Right renal cortex interstitium (tissue), 3 donors: ENCODE results near the gene CEP57L1. TPM values are rescaled to one million over a fixed set of nuclear protein-coding genes. Genes with fewer than 3 reads are reported as not detected.
"Not testable (repeated sequence)": the region's sequence is repeated elsewhere in the genome, so short reads cannot be mapped to it uniquely, and the experiment has no call there.

Experiments
- DNase-seq, 3 donors: peaks; one replicate each; pipeline ENCODE4 v3.0.0-alpha.2; 2013; ENCODE audit warnings: low read depth in 3 of 3, low spot score in 2 of 3
- polyA plus RNA-seq, 3 donors: library from polyadenylated mRNA; unstranded; fragments of 120-200 nt; gene quantifications; one replicate each; pipeline ENCODE4 v1.2.1, GENCODE V29; 2013; ENCODE audit not compliant: insufficient read length in 3 of 3

CEP57L1 gene
- polyA plus RNA-seq, 3 donors: 22.5 to 23.9 (median 22.9) TPM

DNA sequence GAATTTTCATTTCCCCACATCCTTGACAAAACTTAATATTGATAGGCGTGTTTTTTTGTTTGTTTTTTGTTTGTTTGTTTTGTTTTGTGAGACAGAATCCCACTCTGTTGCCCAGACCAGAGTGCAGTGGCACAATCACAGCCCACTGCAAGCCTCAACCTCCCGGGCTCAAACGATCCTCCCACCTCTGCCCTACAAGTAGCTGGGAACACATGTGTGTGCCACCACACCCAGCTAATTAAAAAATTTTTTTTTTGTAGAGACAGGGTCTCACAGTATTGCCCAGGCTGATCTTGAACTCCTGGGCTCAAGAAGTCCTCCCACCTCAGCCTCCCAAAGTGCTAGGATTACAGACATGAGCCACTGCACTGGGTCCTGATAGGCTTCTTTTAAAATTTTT, 9.2 kb downstream of the CEP57L1 start:
- no peak for DNase-seq

DNA sequence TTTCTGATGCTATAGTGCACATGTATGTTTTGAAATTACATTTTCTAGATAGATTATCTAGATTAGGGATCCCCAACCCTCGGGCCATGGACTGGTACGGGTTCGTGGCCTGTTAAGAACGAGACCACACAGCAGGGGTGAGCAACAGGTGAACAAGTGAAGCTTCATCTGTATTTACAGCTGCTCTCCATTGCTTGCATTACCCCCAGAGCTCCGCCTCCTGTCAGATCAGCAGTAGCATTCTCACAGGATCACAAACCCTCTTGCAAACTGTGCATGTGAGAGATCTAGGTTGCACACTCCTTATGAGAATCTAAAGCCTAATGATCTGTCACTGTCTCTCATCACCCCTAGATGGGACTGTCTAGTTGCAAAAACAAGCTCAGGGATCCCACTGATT, 10.4 kb downstream of the CEP57L1 start:
- DNase-seq: no peak

DNA sequence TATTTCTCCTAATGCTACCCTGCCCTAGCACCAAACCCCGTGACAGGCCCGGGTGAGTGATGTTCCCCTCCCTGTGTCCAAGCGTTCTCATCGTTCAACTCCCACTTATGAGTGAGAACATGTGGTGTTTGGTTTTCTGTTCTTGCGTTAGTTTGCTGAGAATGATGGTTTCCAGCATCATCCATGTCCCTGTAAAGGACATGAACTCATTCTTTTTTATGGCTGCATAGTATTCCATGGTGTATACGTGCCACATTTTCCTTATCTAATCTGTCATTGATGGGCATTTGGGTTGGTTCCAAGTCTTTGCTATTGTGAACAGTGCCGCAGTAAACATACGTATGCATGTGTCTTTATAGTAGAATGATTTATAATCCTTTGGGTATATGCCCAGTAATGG, 14.4 kb downstream of the CEP57L1 start:
- DNase-seq: not testable (repeated sequence)

DNA sequence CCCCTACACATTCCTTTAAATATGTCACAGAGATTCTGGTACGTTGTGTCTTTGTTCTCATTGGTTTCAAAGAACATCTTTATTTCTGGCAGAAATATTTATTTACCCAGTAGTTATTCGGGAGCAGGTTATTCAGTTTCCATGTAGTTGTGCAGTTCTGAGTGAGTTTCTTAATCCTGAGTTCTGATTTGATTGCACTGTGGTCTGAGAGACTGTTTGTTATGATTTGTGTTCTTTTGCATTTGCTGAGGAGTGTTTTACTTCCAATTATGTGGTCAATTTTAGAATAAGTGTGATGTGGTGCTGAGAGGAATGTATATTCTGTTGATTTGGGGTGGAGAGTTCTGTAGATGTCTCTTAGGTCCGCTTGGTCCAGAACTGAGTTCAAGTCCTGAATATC, 17.4 kb downstream of the CEP57L1 start:
- not testable (repeated sequence) for DNase-seq

DNA sequence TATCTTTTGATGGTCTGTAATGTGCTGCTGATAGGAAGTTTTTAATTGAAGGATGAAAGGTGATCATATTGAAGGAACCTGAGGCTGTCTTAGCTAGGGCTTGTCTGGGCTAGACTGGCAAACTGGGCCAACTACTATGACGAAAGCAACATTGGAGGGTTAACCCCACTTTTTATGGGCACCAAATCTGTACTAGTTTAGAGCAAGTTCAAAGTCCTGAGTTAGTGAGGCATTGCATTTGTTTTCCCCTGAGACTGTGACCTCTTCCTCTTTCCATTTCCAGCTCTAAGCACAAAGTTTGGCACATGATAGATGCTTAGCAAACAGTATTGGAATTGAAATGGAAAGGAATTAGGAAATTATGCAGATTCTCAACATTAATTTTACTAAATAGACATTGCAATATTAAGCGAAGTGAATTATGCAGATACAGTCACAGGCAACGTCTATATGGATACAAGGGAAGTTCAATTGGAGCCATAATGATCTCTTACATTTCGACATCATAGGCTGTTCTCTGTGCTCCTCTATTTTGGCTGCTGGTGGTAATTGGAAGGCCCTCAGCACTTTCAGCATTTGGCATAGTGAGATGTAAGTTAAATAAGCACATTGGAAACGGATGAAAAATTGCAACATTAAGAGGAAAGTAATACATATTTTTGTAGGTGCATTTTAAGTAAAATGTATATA, 22.2 kb downstream of the CEP57L1 start:
- no peak for DNase-seq

DNA sequence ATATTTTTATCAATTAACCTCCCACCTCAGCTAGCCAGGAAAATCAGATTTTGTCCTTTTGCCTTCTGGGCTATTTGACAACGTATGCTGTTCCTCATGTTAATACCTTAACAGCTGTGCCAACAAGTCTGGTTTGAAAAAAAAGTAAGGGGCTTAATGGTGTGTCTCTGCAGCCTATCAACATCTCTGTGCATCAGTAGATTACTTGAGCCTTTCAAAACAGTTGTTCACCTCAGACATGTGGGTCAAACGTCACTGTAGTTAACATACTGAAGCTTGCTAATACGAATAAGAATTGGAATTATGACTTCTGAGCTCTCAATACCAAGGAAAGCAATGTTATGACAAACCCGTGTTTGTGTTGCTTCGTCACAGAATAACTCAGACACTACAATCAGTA, 23.0 kb downstream of the CEP57L1 start:
- no peak for DNase-seq

DNA sequence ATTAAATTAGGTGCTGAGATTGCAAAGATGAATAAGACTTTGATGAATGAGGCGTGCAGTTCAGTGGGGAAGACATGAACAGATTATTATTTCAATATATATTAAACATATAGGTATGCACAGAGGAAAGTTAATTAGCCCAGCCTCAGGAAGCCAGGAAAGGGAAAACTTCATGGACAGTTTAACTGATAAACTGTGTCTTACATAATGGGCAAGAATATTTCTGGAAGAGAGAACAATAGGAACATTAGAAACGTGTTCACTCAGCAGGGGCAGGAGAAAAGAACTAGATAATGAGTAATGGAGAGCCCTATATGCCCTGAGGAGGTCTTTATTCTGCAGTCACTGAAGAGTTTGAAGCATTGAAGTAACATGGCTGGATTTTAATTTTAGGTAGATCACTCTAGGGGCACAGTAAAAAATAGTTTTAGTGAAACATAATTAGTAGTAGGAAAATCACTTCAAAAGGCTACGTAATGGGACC, 23.6 kb downstream of the CEP57L1 start:
- DNase-seq: no peak

DNA sequence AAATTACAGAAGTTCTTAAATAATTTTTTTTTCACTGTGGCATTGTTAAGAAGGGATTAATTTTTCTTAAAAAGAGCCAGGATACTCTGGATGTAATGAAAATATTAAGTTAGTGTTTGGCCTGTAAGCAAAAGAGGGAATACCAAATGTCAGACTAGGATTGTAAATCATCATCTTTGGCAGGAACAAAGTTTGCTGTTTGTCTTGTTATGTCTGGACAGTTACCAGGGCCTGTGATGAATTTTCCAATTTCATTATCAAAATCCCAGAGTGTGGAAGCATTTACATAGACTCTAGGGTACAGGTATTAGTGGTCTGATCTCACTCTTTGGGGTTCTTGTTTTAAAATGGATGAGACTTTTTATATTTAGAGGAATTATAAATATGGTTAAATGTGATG, 26.1 kb downstream of the CEP57L1 start:
- no peak for DNase-seq

DNA sequence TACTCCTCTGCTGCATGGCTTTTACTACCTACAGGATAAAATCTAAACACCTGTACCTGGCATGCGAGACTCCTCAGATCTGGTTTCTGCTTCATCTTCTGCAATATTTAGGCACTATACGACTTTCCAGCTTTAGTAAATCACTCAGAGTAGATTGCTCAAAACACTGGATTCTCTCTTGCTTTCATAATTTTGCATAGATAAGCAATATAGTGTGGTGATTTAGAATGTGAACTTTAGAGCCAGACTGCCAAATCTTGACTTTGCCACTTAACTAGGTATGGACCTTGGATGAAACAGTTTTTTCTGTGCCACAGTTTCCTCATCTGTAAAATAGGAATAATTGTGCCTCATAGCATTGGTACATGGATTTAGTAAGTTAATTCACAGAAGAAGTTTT, 28.9 kb downstream of the CEP57L1 start:
- no peak for DNase-seq

DNA sequence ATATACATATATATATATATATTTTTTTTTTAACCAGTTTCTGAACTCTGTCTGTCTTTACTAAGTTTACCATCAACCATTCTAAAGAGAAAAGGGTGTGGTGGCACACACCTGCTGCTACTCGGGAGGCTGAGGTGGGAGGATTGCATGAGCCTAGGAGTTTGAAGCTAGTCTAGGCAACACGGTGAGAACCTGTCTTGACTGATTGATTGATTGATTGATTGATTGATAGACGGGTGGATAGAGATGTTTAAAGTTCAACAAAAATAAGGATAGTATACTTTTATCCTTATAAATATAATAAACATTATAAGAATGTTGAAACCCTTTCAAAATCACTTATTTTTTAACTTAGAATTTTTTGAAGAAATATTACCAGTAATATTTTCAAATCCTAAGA, 30.2 kb downstream of the CEP57L1 start:
- DNase-seq: no peak

DNA sequence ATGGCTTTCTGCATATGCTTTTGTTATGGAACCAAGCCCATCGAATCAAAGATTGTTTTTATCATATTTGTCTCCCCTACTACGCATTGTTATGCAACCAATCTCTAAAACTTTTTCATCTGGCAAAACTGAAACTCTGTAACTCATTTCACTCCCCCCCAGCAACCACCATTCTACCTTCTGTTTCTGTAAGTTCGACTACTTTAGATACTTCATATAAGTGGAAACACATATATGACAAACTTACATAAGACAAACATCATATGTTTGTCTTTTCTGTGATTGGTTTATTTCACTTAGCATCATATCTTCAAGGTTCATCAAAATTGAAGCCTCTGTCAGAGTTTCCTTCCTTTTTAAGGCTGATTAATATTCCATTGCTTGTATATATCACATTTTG, 34.8 kb downstream of the CEP57L1 start:
- no peak for DNase-seq

DNA sequence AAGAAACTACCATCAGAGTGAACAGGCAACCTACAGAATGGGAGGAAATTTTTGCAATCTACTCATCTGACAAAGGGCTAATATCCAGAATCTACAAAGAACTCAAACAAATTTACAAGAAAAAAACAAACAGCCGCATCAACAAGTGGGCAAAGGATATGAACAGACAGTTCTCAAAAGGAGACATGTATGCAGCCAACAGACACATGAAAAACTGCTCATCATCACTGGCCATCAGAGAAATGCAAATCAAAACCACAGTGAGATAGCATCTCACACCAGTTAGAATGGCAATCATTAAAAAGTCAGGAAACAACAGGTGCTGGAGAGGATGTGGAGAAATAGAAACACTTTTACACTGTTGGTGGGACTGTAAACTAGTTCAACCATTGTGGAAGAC, 40.3 kb downstream of the CEP57L1 start:
- DNase-seq: not testable (repeated sequence)

DNA sequence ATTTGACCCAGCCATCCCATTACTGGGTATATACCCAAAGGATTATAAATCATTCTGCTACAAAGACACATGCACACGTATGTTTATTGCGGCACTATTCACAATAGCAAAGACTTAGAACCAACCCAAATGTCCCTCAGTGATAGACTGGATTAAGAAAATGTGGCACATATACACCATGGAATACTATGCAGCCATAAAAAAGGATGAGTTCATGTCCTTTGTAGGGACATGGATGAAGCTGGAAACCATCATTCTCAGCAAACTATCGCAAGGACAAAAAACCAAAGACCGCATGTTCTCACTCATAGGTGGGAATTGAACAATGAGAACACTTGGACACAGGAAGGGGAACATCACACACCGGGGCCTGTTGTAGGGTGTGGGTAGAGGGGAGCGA, 40.7 kb downstream of the CEP57L1 start:
- DNase-seq: not testable (repeated sequence)

DNA sequence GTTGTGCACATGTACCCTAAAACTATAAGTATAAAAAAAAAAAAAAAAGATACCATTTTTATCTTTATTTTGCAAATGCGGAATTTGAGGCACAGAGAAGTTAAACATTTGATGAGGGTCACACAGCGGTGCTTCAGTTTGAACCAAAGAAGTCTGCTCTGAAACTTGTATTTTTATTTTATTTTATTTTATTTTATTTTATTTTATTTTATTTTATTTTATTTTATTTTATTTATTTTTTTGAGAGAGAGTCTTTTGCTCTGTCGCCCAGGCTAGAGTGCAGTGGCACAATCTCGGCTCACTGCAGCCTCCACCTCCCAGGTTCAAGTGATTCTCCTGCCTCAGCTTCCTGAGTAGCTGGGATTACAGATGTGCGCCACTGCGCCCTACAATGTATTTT, 41.2 kb downstream of the CEP57L1 start:
- DNase-seq: not testable (repeated sequence)

DNA sequence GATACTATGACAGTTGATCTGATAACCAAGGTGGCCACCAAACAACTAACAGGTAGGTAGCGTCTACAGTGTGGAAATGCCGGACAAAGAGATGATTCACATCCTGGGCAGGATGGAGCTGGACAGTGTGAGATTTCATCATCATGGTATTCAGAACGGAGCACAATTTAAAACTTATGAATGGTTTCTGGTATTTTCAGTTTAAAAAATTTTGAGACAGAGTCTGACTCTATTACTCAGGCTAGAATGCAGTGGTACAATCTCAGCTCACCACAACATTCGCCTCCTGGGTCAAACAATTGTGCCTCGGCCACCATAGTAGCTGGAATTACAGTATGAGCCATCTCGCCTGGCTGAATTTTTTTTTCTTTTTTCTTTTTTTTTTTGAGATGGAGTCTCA, 43.8 kb downstream of the CEP57L1 start:
- DNase-seq: no peak

DNA sequence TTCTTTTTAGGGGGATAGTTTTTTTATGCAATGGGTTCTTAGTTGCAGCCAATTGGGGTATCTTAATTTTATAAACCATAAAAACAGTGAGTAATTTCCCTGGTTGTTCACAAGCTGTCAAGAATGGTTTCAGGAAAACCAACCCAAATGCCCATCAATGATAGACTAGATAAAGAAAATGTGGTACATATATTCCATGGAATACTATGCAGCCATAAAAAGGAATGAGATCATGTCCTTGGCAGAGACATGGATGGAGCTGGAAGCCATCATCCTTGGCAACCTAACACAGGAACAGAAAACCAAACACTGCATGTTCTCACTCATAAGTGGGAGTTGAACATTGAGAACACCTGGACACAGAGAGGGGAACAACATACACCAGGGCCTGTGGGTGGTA, 46.8 kb downstream of the CEP57L1 start:
- DNase-seq: not testable (repeated sequence)

DNA sequence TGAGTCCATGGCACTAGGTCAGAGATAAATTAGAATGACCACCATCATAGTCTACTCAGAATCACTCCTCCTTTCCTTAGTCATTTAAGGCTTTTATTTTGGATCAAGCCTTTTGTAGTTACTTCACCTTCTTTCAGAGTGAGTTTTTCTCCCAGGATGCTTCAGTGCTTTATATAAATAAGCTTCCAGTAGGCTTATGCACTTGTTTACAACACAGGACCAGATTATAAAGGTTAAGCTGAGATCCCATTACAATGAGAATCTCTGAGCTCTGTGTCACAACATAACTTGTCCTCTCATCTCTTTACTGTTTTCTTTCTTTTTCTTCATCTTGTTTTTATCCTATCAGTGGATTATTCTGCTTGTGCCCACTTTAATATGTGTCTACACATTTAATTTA, 47.9 kb downstream of the CEP57L1 start:
- no peak for DNase-seq

DNA sequence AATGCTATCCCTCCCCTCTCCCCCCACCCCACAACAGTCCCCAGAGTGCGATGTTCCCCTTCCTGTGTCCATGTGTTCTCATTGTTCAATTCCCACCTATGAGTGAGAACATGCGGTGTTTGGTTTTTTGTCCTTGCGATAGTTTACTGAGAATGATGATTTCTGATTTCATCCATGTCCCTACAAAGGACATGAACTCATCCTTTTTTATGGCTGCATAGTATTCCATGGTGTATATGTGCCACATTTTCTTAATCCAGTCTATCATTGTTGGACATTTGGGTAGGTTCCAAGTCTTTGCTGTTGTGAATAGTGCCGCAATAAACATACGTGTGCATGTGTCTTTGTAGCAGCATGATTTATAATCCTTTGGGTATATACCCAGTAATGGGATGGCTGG, 52.9 kb downstream of the CEP57L1 start:
- DNase-seq: not testable (repeated sequence)

DNA sequence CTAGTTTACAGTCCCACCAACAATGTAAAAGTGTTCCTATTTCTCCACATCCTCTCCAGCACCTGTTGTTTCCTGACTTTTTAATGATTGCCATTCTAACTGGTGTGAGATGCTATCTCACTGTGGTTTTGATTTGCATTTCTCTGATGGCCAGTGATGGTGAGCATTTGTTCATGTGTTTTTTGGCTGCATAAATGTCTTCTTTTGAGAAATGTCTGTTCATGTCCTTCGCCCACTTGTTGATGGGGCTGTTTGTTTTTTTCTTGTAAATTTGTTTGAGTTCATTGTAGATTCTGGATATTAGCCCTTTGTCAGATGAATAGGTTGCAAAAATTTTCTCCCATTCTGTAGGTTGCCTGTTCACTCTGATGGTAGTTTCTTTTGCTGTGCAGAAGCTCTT, 53.4 kb downstream of the CEP57L1 start:
- DNase-seq: not testable (repeated sequence)

DNA sequence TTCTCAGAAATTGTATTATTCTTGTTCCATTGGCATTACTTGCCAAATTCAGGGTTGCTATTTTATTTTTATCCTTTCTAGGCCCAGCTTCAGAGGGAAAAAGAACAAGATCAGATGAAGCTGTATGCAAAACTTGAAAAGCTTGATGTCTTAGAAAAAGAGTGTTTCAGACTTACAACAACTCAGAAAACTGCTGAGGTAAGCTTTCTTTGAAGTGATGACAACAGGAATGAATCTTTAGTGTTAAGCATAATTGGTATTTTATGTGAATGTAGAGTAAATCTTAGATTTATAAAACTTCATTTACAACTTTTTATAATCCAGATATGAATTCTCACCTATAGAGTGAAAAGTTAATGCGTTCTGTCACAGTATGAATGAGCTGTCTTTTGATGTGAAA, 58.4 kb downstream of the CEP57L1 start:
- DNase-seq: no peak

DNA sequence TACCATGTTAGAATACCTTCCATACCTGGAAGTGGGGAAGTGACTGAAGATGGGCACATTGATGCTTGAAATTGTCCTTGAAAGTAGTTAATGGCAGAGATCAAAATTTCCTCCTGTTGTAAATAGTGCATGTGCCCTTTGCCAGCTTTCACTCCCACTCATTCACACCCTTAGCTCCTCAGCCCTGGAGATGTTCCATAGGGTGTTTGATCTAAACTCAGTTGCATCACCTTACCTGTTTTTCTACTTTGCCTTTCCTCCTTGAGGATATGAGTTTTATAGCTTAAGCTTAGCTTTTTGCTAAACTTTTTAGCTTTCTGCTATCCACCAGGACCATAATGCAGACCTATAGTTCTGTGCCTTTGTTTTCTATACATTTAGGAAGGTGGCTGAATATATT, 69.0 kb downstream of the CEP57L1 start:
- no peak for DNase-seq

DNA sequence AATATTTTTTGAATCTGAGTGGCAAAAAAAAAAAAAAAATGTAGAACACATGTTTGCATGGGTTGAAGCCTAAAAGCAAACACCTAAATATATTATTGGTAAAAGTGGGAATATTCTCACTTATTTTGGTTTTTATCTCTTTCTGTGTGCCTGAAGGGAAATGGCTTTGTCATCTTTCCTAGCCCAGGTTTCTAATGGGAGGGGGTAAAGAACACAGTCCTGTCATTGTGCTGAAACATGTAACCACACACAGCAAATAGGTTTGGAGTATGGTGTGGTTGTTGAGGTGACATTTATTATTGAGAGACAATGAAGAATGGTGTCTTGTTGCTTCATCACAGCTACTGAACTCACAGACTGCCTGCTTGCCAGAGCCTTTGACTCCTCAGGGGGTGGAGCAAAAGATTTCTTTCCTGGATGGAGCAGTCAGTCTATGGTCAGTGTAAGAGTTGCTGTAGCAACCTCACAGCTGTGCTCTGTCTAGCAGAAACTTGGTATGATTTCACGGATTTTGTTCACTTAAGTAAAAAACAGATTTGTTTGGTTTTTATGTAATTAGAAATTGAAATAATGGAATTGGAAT, 70.2 kb downstream of the CEP57L1 start:
- DNase-seq: peak in 2 of 3 donors; percentile 41 to 42

DNA sequence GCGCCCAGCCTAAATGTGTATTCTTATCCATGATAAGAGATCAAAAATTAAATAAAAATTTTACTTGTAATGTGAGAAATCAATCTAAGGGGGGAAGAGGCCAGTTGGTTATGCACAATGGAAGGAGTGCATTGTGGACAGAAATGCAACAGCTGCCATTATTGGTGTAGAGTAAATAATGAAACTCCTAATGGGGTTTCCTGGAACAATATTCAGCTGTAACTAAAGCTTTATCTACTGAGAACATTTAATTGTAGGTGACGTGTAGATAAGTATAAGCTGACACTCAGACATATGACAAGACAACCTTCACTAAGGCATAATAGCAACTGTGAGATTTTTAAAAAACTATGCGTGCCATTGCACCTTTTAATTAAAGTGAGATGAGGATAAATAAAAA, 71.4 kb downstream of the CEP57L1 start:
- no peak for DNase-seq
